ENCODE results near the gene TPBG.

DNA sequence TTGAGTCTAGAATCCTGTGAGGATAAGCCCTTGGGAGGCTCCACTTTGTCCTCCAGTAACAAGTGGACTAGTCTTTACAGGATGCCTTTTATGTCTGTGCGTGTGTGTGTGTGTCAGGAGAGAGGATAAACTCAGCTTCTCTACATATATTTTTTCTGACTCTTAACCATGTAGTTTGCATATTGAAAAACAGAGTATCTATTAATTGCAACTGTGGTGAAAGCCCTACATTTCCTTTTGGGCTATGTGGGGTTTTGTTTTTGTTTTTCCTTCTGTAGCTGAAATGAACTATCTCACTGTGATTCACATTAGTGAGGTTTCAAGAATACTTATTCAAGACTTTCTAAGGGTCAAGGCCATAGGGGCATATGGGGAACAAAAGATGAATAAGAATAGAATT, 17.7 kb downstream of the TPBG start:
- TF ChIP-seq, protein P1, sequence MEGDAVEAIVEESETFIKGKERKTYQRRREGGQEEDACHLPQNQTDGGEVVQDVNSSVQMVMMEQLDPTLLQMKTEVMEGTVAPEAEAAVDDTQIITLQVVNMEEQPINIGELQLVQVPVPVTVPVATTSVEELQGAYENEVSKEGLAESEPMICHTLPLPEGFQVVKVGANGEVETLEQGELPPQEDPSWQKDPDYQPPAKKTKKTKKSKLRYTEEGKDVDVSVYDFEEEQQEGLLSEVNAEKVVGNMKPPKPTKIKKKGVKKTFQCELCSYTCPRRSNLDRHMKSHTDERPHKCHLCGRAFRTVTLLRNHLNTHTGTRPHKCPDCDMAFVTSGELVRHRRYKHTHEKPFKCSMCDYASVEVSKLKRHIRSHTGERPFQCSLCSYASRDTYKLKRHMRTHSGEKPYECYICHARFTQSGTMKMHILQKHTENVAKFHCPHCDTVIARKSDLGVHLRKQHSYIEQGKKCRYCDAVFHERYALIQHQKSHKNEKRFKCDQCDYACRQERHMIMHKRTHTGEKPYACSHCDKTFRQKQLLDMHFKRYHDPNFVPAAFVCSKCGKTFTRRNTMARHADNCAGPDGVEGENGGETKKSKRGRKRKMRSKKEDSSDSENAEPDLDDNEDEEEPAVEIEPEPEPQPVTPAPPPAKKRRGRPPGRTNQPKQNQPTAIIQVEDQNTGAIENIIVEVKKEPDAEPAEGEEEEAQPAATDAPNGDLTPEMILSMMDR (IDR thresholded peaks at IDR 0.05; ENCODE audit: borderline replicate concordance, extremely low read depth, low read length, poor library complexity, severe bottlenecking), result no peak
- no peak for TF ChIP-seq EZH2 (IDR thresholded peaks at IDR 0.05; ENCODE audit: borderline replicate concordance, low read depth, low read length, severe bottlenecking)

All from DND-41 (cell line).